IPS-15b (cell line): ENCODE data around the gene RER1.

Source experiments
- H3K27me3 ChIP-seq: one replicate; pipeline ENCODE4 v1.6.1; 2013; ENCODE audit warnings: low read length; ENCODE audit not compliant: control insufficient read depth, insufficient read depth
- H3K36me3 ChIP-seq: one replicate; pipeline ENCODE4 v1.6.1; 2013; ENCODE audit warnings: low read length; ENCODE audit not compliant: control insufficient read depth, insufficient read depth
- H3K4me1 ChIP-seq: one replicate; pipeline ENCODE4 v1.6.1; 2013; ENCODE audit warnings: mild to moderate bottlenecking, low read length; ENCODE audit not compliant: control insufficient read depth, insufficient read depth
- H3K4me3 ChIP-seq: one replicate; pipeline ENCODE4 v1.5.1; 2013; ENCODE audit warnings: low read depth, low read length
- H3K9ac ChIP-seq: one replicate; pipeline ENCODE4 v1.6.1; 2013; ENCODE audit warnings: low read depth, mild to moderate bottlenecking, low read length
- H3K9me3 ChIP-seq: one replicate; pipeline ENCODE4 v1.6.1; 2013; ENCODE audit warnings: mild to moderate bottlenecking, low read length; ENCODE audit not compliant: control insufficient read depth, insufficient read depth

Gene RER1

DNA sequence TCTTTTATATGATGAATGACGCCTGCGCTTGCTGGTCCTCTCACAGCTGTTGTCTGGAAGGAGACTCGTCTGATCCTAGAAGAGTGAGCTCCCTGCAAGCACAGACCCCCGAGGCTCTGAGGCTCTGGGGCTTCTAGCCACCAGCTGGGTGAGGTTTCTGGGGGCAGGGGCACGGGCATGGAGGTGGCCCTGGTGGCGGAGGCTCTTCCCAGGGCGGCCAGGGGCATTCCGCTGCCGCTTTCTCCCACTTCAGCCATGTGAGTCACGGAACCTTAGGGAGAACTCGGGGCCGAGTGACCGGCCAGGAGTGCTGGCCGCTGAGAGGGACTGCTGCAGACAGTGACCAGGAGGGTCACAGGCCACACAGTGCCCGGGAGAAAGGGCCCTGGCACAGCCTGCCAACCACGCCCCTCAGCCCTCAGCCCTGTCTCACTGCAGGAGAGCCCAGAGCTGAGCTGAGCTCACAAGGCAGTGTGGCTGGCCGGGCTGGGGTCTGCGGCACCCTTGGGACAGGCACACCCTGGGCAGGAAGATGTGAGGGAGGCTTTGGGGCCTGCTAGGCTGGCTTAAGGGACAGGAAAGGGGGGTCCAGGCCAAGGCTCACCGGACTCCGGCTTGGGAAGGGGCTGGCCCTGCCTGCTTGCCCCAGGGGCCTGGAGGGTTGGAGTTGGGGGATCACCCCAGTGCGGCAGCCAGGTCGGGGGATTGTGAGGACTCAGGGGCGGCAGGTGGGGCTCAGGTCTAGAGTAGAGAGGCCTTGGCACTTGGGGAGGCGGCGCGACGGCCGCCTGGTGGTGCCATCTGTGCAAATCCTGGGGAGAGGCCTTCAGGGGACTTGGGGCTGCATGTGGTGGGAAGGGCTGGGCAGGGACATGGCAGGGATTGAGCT lies 36.0 kb upstream of the RER1 start:
- H3K27me3 ChIP-seq: no peaks in the 10 kb centered on the region
- no peak overlapping the region for H3K4me3 ChIP-seq
- no peaks in the 10 kb centered on the region for H3K4me1 ChIP-seq
- no peaks in the 10 kb centered on the region for H3K36me3 ChIP-seq
- H3K9ac ChIP-seq: no peak overlapping the region
- H3K9me3 ChIP-seq: no peaks in the 10 kb centered on the region

DNA sequence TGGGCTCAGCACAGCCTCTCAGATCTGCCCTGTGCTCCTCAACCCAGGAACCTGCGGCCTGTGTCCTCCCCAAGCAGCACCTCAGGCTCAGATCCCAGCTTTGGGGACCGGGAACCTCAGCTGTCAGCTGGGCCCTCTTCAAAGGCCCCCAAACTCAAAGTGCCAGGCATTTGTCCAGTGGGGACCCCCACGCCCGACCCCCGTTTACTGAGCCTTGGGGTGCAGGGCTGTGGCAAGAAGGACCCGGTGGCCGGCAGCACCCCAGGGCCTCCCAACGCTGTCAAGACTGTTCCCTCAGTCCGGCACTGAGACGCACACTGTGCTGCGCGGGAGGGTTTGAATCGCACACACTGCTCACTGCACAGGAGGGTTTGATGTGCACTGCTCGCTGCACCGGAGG lies 35.2 kb upstream of the RER1 start:
- Histone ChIP-seq H3K27me3 (no peaks in the 10 kb centered on the region), H3K9ac (no peak overlapping the region), H3K36me3 (no peaks in the 10 kb centered on the region), H3K9me3 (no peaks in the 10 kb centered on the region), H3K4me3 (no peak overlapping the region), H3K4me1 (no peaks in the 10 kb centered on the region)

DNA sequence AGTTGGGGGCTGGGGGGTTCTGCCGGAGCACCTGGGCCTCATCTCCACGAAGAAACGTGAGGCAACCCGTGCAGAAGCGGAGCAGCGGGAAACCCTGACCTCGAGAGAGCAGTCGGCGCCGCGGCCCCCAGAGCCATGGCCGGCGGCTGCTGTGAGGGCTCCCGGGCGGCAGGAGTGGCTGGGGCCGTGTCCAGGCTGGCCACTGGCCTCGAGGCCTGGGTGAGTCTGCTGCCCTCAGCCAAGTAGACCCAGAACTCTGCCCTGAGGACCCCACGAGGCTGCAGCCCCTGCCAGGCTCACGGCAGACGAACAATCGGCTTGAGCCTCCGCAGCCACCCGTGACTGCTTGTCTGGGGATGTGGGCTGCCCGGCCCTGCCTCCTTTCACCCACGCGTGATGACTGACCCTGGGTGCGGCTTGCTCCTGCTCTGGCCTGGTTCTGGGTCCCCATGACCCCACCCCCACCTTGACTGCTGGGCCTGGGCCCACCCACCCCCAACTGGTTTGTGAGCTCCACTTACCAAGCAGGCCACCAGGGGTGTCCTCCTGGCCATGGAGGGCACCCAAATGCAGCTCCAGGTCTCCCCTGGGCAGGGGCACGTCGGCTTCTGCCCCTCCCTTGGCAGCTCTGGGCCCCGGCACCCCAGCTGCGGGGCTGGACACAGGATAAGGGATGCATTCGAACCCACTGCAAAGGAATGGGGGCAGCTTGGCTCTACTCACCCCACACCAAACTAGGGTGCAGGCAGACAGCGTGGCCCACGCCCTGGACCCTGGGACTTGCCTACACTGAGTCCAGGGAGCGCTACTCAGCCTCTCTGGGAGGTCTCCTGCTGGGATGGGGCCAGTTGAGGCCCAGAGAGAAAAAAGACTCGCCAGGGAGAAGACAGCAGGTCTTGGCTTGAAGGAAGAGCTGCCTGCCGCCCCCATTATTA lies 34.5 kb upstream of the RER1 start:
- Histone ChIP-seq H3K9ac (no peak overlapping the region), H3K36me3 (no peaks in the 10 kb centered on the region), H3K4me1 (no peaks in the 10 kb centered on the region), H3K4me3 (no peak overlapping the region), H3K9me3 (no peaks in the 10 kb centered on the region), H3K27me3 (no peaks in the 10 kb centered on the region)

DNA sequence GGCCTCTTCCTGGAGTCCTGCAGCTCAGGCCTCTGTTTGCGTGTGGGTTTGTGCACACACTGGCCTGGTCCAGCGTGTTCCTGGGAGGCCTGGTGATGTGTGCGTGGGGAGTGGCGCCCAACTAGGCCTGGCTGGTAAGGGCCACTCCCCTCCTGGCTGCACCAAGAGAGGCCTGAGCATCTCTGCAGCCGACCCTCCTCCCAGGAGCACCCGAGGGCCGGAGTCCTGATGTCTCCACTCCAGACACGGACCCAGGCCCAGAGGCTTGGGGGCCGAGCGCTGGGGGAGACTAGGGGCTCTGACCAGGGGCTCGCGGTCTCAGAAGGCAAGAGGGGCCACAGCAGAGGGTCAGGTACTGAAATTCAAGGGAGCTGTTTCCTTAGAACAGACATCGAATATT lies 33.6 kb upstream of the RER1 start:
- H3K9me3 ChIP-seq: no peaks in the 10 kb centered on the region
- H3K27me3 ChIP-seq: no peaks in the 10 kb centered on the region
- no peak overlapping the region for H3K9ac ChIP-seq
- H3K4me1 ChIP-seq: no peaks in the 10 kb centered on the region
- H3K4me3 ChIP-seq: no peak overlapping the region
- no peaks in the 10 kb centered on the region for H3K36me3 ChIP-seq

DNA sequence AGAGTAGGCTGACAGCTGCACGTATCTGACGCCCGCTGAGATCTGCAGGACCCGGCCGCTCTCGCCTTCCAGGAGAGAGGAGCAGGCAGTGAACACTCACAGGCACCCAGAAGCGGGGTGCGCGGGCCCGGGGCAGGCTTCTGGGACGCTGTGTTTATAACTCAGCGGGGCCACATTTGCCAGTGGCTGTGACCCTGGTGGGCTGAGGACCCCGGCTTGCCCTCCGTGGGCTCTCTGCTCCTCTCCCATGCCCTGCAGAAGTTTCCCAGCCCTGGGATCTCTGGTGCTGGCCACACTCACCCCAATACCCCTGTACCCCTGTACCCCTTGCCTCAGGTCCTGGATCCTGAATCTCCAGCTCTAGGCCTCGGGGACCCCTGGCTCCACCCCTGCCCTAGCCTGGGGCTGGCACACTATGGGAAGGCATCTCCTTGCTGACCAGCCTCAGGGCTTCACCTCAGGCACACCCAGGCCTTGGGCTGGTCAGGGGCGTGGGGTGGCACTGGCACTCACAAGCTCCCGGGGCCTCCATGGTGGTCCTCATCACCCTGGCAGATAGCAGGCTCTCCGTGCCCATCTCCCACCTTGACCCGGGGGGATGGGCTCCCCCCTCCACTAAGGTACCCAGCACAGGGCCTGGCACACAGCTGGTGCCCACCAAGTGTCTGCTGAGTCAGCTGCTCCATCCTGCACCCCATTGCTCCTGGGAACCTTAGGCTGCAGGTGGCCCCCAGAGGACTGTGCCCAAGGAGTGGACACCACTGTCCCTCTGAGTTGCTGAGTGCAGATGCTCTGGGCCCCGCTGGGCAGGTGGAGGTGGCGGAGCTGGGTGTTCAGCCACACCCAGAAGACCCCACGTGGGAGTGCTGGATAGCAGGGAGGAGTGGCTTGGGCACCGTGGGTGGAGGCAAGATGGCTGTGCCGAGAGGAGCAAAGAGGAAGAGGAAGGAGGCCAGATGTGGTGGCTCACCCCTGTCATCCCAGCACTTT lies 32.7 kb upstream of the RER1 start:
- Histone ChIP-seq H3K9me3 (no peaks in the 10 kb centered on the region), H3K4me1 (no peaks in the 10 kb centered on the region), H3K4me3 (no peak overlapping the region), H3K27me3 (no peaks in the 10 kb centered on the region), H3K9ac (no peak overlapping the region), H3K36me3 (no peaks in the 10 kb centered on the region)

DNA sequence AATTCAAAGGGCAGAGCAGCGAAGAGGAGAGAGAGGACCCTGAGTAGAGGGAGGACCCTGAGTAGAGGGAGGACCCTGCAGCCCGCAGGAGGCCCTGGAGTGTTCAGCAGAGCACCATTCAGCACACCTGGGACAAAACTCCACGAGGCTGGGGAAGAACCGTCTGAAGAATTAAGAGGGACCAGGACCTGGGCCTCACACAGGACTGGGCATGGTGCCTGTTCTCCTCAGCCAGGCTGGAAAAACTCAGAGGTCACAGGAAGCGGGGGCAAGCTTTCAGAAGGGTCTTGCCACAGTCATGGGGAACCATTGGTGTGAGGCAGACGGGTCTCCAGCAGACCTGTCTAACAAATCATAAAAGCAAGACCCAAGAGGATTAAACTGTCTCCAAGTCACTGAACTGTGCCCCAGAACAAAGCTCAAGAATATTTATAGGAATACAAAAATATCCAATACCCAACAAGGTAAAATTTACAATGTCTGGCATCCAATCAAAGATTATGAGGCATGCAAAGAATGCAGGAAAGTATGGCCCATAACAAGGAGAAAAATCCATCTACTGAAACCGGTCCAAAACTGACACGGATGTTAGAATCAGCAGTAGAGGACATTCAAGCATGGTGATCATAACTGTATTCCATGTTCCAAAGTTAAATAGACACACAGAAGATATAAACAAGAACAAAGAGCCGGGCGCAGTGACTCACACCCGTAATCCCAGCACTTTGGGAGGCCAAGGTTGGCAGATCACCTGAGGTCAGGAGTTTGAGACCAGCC lies 30.9 kb upstream of the RER1 start:
- H3K9ac ChIP-seq: no peak overlapping the region
- no peaks in the 10 kb centered on the region for H3K27me3 ChIP-seq
- no peaks in the 10 kb centered on the region for H3K9me3 ChIP-seq

DNA sequence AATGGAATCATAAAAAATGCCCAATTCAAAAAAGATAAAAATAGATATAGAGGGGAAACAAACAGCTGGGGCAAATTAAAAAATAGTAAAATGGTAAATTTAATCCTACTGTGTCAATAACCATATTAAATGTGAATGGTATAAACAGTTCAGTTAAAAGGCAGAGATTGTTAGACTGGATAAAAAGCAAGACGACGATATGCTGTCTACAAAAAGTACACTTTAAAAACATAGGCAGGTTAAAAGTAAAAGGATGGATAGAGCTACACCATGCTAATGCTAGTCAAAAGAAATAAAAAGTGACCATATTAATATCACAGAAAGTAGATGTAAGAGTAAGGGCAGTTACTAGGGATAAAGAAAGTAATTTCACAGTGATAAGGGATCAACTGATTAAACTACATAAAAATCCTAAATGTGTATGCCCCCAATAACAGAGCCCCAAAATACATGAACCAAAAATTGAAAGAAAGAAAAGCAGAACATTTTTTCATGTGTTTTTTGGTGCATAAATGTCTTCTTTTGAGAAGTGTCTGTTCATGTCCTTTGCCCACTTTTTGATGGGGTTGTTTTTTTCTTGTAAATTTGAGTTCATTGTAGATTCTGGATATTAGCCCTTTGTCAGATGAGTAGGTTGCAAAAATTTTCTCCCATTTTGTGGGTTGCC lies 27.7 kb upstream of the RER1 start:
- H3K9me3 ChIP-seq: no peaks in the 10 kb centered on the region
- no peak overlapping the region for H3K9ac ChIP-seq
- no peaks in the 10 kb centered on the region for H3K27me3 ChIP-seq

More for the DNA sequence above, 30.9 kb upstream of the RER1 start:
- Histone ChIP-seq H3K4me3 (no peak overlapping the region), H3K36me3 (no peaks in the 10 kb centered on the region), H3K4me1 (no peaks in the 10 kb centered on the region)

DNA sequence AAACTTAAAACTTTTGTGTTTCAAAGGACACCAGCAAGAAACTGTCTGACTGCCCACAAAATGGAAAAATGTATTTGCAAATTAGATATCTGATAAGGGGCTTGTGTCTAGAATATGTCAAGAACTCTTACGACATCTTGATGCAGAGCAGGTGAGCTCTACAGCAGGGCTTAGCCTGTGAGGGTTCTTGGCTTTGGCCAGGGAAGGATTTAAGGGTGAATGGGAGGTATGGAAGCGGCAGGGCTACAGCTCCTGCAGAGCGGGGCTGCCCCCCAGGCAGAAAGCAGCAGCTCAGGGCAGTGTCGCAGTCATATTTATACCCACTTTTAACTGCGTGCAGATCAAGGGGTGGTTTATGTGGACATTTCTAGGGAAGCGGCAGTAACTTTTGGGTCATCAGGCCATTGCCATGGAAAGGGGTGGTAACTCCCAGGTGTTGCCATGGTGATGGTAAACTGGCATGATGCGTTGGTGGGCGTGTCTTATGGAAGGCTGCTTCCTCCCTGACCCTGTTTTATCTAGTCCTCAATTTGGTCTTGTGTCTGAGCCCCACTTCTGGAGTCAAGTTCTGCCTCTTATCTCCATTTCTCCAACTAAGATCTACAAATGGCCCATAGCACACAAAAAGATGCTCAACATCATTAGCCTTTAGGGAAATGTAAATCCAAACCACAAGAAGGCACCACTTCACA lies 23.4 kb upstream of the RER1 start:
- H3K36me3 ChIP-seq: no peaks in the 10 kb centered on the region
- no peak overlapping the region for H3K9ac ChIP-seq
- H3K27me3 ChIP-seq: no peaks in the 10 kb centered on the region
- H3K4me1 ChIP-seq: no peaks in the 10 kb centered on the region
- no peaks in the 10 kb centered on the region for H3K9me3 ChIP-seq
- H3K4me3 ChIP-seq: no peak overlapping the region

More for the DNA sequence above, 27.7 kb upstream of the RER1 start:
- Histone ChIP-seq H3K36me3 (no peaks in the 10 kb centered on the region), H3K4me3 (no peak overlapping the region), H3K4me1 (no peaks in the 10 kb centered on the region)

DNA sequence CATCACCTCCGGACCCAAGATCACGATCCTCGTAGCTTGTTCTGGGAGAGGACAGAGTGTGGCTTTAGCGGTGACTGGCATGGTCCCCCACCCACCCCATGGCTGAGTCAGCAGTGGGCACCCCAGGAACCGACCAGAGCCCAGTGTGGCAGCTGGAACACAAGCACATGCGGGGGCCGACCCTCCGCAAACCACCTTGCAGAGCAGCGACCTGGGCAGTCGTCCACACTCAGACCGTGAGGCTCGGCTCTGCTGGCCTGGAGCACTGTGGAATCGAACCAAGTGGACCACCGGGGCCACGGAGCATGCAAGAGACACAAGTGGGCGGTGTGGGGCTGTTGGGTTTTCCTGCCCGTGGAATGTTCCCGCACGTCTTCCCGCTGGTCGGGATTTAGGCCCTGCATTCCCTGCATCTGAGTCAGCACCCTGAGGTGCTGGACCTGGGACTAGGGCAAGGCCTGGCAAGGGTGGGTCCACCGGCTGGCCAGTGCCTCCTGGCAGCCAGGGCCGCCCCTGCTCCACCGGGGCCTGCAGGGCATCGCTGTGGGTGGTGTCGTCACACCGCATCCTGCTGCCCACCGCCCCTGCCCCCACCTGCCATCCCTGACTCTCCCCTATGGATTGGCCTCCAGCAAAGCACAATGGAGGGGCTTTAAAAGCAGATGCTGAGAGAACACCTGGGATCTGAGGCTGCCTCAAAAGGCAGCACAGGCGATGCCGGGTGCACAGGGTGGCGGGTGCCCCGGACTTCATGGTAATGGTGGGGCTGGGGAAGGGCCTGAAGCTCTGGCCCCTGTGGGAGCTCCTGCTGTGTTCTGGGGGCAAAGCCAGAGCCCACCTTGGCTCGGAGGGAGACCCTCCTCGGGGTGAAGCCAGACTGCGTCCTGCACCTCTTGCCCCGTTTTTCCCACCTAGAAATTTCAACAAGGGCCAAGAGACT lies 18.8 kb upstream of the RER1 start:
- H3K9me3 ChIP-seq: no peaks in the 10 kb centered on the region
- H3K4me1 ChIP-seq: no peaks in the 10 kb centered on the region
- H3K9ac ChIP-seq: no peak overlapping the region
- no peaks in the 10 kb centered on the region for H3K36me3 ChIP-seq
- H3K27me3 ChIP-seq: no peaks in the 10 kb centered on the region
- no peak overlapping the region for H3K4me3 ChIP-seq
